B cell (primary cell): ENCODE results near the gene KIAA1217. TPM values are rescaled to one million over a fixed set of nuclear protein-coding genes. Genes with fewer than 3 reads are reported as not detected.

Experiments
- ATAC-seq: fragments of 200-7000 bp; cut with Tn5 transposase; one replicate; pipeline ENCODE4 v1.10.0; 2021; ENCODE audit warnings: low read depth, mild to moderate bottlenecking, moderate number of reproducible peaks, moderate library complexity
- CTCF ChIA-PET: fragments of 350-600 bp; sonication (Branson Sonifier 250); formaldehyde crosslinking; loops from one replicate; lab custom pipeline; 2021; ENCODE audit warnings: antibody characterized with exemption, inconsistent platforms; lab: Charles Lee
- POLR2A ChIA-PET: fragments of 350-600 bp; sonication (Branson Sonifier 250); formaldehyde crosslinking; loops from one replicate; lab custom pipeline; 2021; ENCODE audit warnings: antibody characterized with exemption; lab: Charles Lee
- DNase-seq: peaks from one replicate; pipeline ENCODE4 v3.0.0; 2013
- H2AFZ ChIP-seq: 2 replicates; pipeline ENCODE4 v1.6.1; 2012; ENCODE audit warnings: mild to moderate bottlenecking, low read depth, low read length; ENCODE audit not compliant: insufficient read depth, poor library complexity, severe bottlenecking
- H3K27ac ChIP-seq, 2 donors: 1 replicate in 1 of 2; 2 replicates in 1 of 2; pipeline ENCODE4 v1.5.1; 2012 to 2013; ENCODE audit warnings: low read length in 2 of 2, mild to moderate bottlenecking in 2 of 2, moderate library complexity in 1 of 2
- H3K27me3 ChIP-seq, 4 experiments: fragments of 200-600 bp in 1 of 4; sonication (generic) in 1 of 4; replicated peaks in 1 of 4; 1 replicate in 2 of 4; 2 replicates in 2 of 4; pipeline versions ENCODE4 v1.6.1 to v1.7.0; 2013 to 2016; ENCODE audit warnings: low read length in 3 of 4, mild to moderate bottlenecking in 2 of 4, mixed read lengths in 1 of 4, moderate library complexity in 1 of 4; ENCODE audit not compliant: insufficient read depth in 4 of 4, control insufficient read depth in 3 of 4; ENCODE audit errors: control extremely low read depth in 1 of 4
- H3K36me3 ChIP-seq, 2 experiments: replicated peaks in 1 of 2; 1 replicate in 1 of 2; 2 replicates in 1 of 2; pipeline versions ENCODE4 v1.6.1 to v1.7.1; 2013; ENCODE audit warnings: low read length in 1 of 2; ENCODE audit not compliant: insufficient read depth in 2 of 2, control insufficient read depth in 1 of 2; ENCODE audit errors: control extremely low read depth in 1 of 2, extremely low read depth in 1 of 2
- H3K4me1 ChIP-seq, 2 donors: fragments of 200-600 bp in 1 of 2; sonication (generic) in 1 of 2; 1 replicate in 1 of 2; 2 replicates in 1 of 2; pipeline versions ENCODE4 v1.5.1 to v1.6.1; 2013 to 2017; ENCODE audit warnings: low read length in 2 of 2; ENCODE audit not compliant: control insufficient read depth in 2 of 2, insufficient read depth in 2 of 2
- H3K4me2 ChIP-seq: replicated peaks from 2 replicates; pipeline ENCODE3; 2012; ENCODE audit warnings: mild to moderate bottlenecking, low read depth, low read length; ENCODE audit not compliant: poor library complexity, severe bottlenecking
- H3K4me3 ChIP-seq, 5 experiments: fragments of 200-600 bp in 1 of 5; sonication (generic) in 1 of 5; 1 replicate in 3 of 5; 2 replicates in 2 of 5; pipeline versions ENCODE4 v1.5.1 to v1.7.0; 2011 to 2016; ENCODE audit warnings: low read length in 4 of 5, mild to moderate bottlenecking in 4 of 5, low read depth in 2 of 5, control low read depth in 1 of 5, moderate library complexity in 1 of 5; ENCODE audit not compliant: insufficient read depth in 1 of 5; ENCODE audit errors: control extremely low read depth in 1 of 5, extremely low read depth in 1 of 5
- H3K79me2 ChIP-seq: fragments of 200-600 bp; sonication (generic); one replicate; pipeline ENCODE4 v1.6.0; 2016; ENCODE audit warnings: low read length; ENCODE audit not compliant: control insufficient read depth, insufficient read depth
- H3K9ac ChIP-seq: fragments of 200-600 bp; sonication (generic); 2 replicates; pipeline ENCODE4 v1.6.1; 2017; ENCODE audit warnings: mild to moderate bottlenecking, low read length, moderate library complexity
- H3K9me3 ChIP-seq, 3 donors: one replicate each; pipeline versions ENCODE4 v1.6.1 to v1.7.1; 2013; ENCODE audit warnings: low read length in 2 of 3; ENCODE audit not compliant: control insufficient read depth in 2 of 3, insufficient read depth in 1 of 3; ENCODE audit errors: control extremely low read depth in 1 of 3
- H4K20me1 ChIP-seq: 2 replicates; pipeline ENCODE4 v1.6.0; 2012; ENCODE audit warnings: mild to moderate bottlenecking, low read length; ENCODE audit not compliant: insufficient read depth, control insufficient read depth, poor library complexity, severe bottlenecking
- H3K27ac Mint-ChIP-seq: one replicate; pipeline ENCODE4 v1.8.0; 2021; ENCODE audit warnings: mixed read lengths
- H3K27me3 Mint-ChIP-seq: one replicate; pipeline ENCODE4 v1.8.0; 2021; ENCODE audit warnings: mixed read lengths
- H3K4me1 Mint-ChIP-seq: one replicate; pipeline ENCODE4 v1.8.0; 2021; ENCODE audit warnings: mixed read lengths
- H3K4me3 Mint-ChIP-seq: one replicate; pipeline ENCODE4 v1.8.0; 2021; ENCODE audit warnings: mixed read lengths
- H3K9me3 Mint-ChIP-seq: one replicate; pipeline ENCODE4 v1.8.0; 2022; ENCODE audit warnings: mixed read lengths; ENCODE audit not compliant: insufficient read depth
- CTCF ChIP-seq: fragments of 200-600 bp; IDR thresholded peaks from one replicate; pipeline ENCODE4 v1.8.0; 2022; ENCODE audit warnings: antibody characterized with exemption, mild to moderate bottlenecking
- EZH2 ChIP-seq: IDR thresholded peaks from 2 replicates; pipeline ENCODE4 v1.6.1; 2012; ENCODE audit warnings: borderline replicate concordance, low read depth, mild to moderate bottlenecking, moderate library complexity, low read length; ENCODE audit not compliant: insufficient read depth, poor library complexity, severe bottlenecking
- whole genome bisulfite sequencing: methylation state at CpG from one replicate; pipeline ENCODE4 v1.1.5; 2013; ENCODE audit warnings: missing lambda C conversion rate; ENCODE audit not compliant: insufficient coverage; 5-methylcytosine and 5-hydroxymethylcytosine counted together
- intact Hi-C: fragments of 100-400 bp; cut with micrococcal nuclease; formaldehyde crosslinking; loops from one replicate; pipeline ENCODE4 v1.10.0; 2022
- polyA plus RNA-seq: library from polyadenylated mRNA; depleted of rRNA; stranded (reverse); fragments of >200 nt; gene quantifications from 2 replicates; pipeline ENCODE4 v1.2.3, GENCODE V29; 2012
- total RNA-seq, 2 donors: library from RNA; stranded (reverse); fragments of 120-200 nt in 1 of 2; gene quantifications; 1 replicate in 1 of 2; 2 replicates in 1 of 2; pipeline versions ENCODE4 v1.2.3 to v1.2.4, GENCODE V29; 2013 to 2022

KIAA1217 gene
- total and polyA plus RNA-seq, 2 donors (not counting 1 experiment from before 2014, with no cell fraction given), result 0.67 TPM; not detected in 1

- POLR2A ChIA-PET, result no interaction called here
Measured at GRCh38 chr10:24518411-24518810, 309.5 kb downstream of the KIAA1217 start.

More at GRCh38 chr10:24518411-24518810, 309.5 kb downstream of the KIAA1217 start:
- no peak for ATAC-seq
- Histone ChIP-seq H4K20me1 (no peaks in the 10 kb centered on the region), H3K9me3 (no peaks in the 10 kb centered on the region), H3K27me3 (peaks cover 0 to 7% (median 3%) of the 10 kb centered on the region in 4 experiments), H3K4me2 (no peak overlapping the region), H2AFZ (no peak overlapping the region), H3K27ac (no peak overlapping the region), H3K4me1 (no peaks in the 10 kb centered on the region), H3K4me3 (no peak overlapping the region), H3K9ac (no peak overlapping the region), H3K79me2 (no peaks in the 10 kb centered on the region), H3K36me3 (no peaks in the 10 kb centered on the region)
- Mint-ChIP-seq H3K4me3 (no peak overlapping the region), H3K9me3 (no peaks in the 10 kb centered on the region), H3K27me3 (peaks cover 14% of the 10 kb centered on the region), H3K4me1 (no peaks in the 10 kb centered on the region), H3K27ac (no peak overlapping the region)
- TF ChIP-seq EZH2, result no peak
- TF ChIP-seq CTCF, result no peak
- no peak for DNase-seq
- CTCF ChIA-PET, result interaction anchor here (1.0 to 1.7 kb wide), 3 partner anchors 13 to 1361 kb away, joined by 3 to 5 read pairs (median 5); no protein-coding TSS in a partner anchor
- WGBS, result 84% methylated on average over 4 of the region's 7 CpGs
- intact Hi-C loops, result no loop called here
